Lung (tissue), 12 donors: Measurements from ENCODE around the gene KLF16. TPM values are rescaled to one million over a fixed set of nuclear protein-coding genes. Genes with fewer than 3 reads are reported as not detected.

ENCODE experiments used
- ATAC-seq: fragments of 200-7000 bp; cut with Tn5 transposase; one replicate; pipeline ENCODE4 v1.9.1; 2020; ENCODE audit warnings: moderate number of reproducible peaks; ENCODE audit not compliant: insufficient read depth, low FRiP score
- DNase-seq, 3 donors: peaks; one replicate each; pipeline ENCODE4 v3.0.0-alpha.2; 2013 to 2017
- H3K27ac ChIP-seq, 2 donors: one replicate each; pipeline ENCODE4 v1.5.1; 2013; ENCODE audit warnings: mild to moderate bottlenecking in 2 of 2, moderate library complexity in 2 of 2, control low read depth in 1 of 2, inconsistent platforms in 1 of 2, low read depth in 1 of 2, low read length in 1 of 2
- H3K27me3 ChIP-seq, 3 donors: one replicate each; pipeline ENCODE4 v1.5.1; 2013; ENCODE audit warnings: low read length in 2 of 3; ENCODE audit not compliant: control insufficient read depth in 3 of 3, insufficient read depth in 3 of 3
- H3K36me3 ChIP-seq, 4 donors: one replicate each; pipeline ENCODE4 v1.5.1; 2013; ENCODE audit warnings: low read length in 4 of 4, mild to moderate bottlenecking in 1 of 4, moderate library complexity in 1 of 4; ENCODE audit not compliant: control insufficient read depth in 4 of 4, insufficient read depth in 4 of 4
- H3K4me1 ChIP-seq, 5 donors: one replicate each; pipeline ENCODE4 v1.5.1; 2013; ENCODE audit warnings: low read length in 5 of 5, mild to moderate bottlenecking in 2 of 5, moderate library complexity in 1 of 5; ENCODE audit not compliant: control insufficient read depth in 5 of 5, insufficient read depth in 5 of 5
- H3K4me3 ChIP-seq: one replicate; pipeline ENCODE4 v1.5.1; 2013; ENCODE audit warnings: mild to moderate bottlenecking, control low read depth, moderate library complexity
- H3K9ac ChIP-seq, 2 donors: one replicate each; pipeline ENCODE4 v1.5.1; 2013; ENCODE audit warnings: low read length in 2 of 2, control low read depth in 1 of 2; ENCODE audit not compliant: insufficient read depth in 1 of 2
- H3K9me3 ChIP-seq, 4 donors: one replicate each; pipeline ENCODE4 v1.5.1; 2013; ENCODE audit warnings: low read length in 3 of 4, mild to moderate bottlenecking in 1 of 4, moderate library complexity in 1 of 4; ENCODE audit not compliant: control insufficient read depth in 4 of 4, insufficient read depth in 3 of 4
- CTCF ChIP-seq: IDR thresholded peaks from 2 replicates; pipeline ENCODE4 v1.5.1; 2012; ENCODE audit warnings: mild to moderate bottlenecking; ENCODE audit errors: control extremely low read depth, extremely low read depth
- WGBS, 2 donors: extraction: QIAGEN DNeasy Blood & Tissue Kit; methylation state at CpG; one replicate each; pipeline ENCODE4 v1.1.7; 2013; 5-methylcytosine and 5-hydroxymethylcytosine counted together
- polyA plus RNA-seq, 2 donors: library from polyadenylated mRNA; stranded (reverse); fragments of 200-250 nt; gene quantifications; one replicate each; pipeline ENCODE4 v1.2.1, GENCODE V29; 2013
- total RNA-seq, 2 donors: library from RNA; depleted of rRNA in 1 of 2; stranded (reverse); fragments of >200 nt in 1 of 2; gene quantifications; one replicate each; pipeline ENCODE4 v1.2.1, GENCODE V29; 2014 to 2021
- donor health status: control.
- donor health status: control.
- donor health status: Bipolar disorder and iron deficiency.
- donor health status: healthy.
- donor health status: DM: yes; HTN: yes; CAD: no.

KLF16 gene
- total and polyA plus RNA-seq, 4 donors: 3.3 to 25.6 (median 15.8) TPM

GRCh38 chr19:1846517-1847204 lies 16.7 kb downstream of the KLF16 start:
- H3K4me1 ChIP-seq: peaks cover 8 to 33% (median 12%) of the 10 kb centered on the region in 5 donors
- H3K36me3 ChIP-seq: peaks cover 0 to 8% (median 1%) of the 10 kb centered on the region in 4 donors
- H3K27me3 ChIP-seq: no peaks in the 10 kb centered on the region
- no peak for TF ChIP-seq CTCF
- ATAC-seq (no peak), DNase-seq (no peak)
- WGBS, 2 donors: 80 to 88% methylated on average over 29 of the region's 29 CpGs
- peak overlapping the region; percentile 63 to 85 for H3K9ac ChIP-seq
- H3K4me3 ChIP-seq: no peak overlapping the region
- no peak overlapping the region for H3K27ac ChIP-seq
- H3K9me3 ChIP-seq: no peaks in the 10 kb centered on the region

GRCh38 chr19:1845642-1846041 lies 17.7 kb downstream of the KLF16 start:
- H3K9ac ChIP-seq: no peak overlapping the region
- peaks cover 0 to 7% (median 1%) of the 10 kb centered on the region in 4 donors for H3K36me3 ChIP-seq
- H3K9me3 ChIP-seq: no peaks in the 10 kb centered on the region
- 91 to 95% methylated on average over 11 of the region's 11 CpGs for WGBS, 2 donors
- H3K27ac ChIP-seq: no peak overlapping the region
- no peak for DNase-seq
- no peaks in the 10 kb centered on the region for H3K27me3 ChIP-seq
- no peak overlapping the region for H3K4me3 ChIP-seq
- TF ChIP-seq CTCF: no peak
- peaks cover 8 to 33% (median 12%) of the 10 kb centered on the region in 5 donors for H3K4me1 ChIP-seq
- no peak for ATAC-seq

- WGBS, 2 donors: 85 to 93% methylated on average over 16 of the region's 16 CpGs
- H3K9ac ChIP-seq: no peak overlapping the region
- no peaks in the 10 kb centered on the region for H3K27me3 ChIP-seq
- peaks cover 0 to 7% (median 1%) of the 10 kb centered on the region in 4 donors for H3K36me3 ChIP-seq
- DNase-seq (no peak), ATAC-seq (no peak)
- H3K27ac ChIP-seq: no peak overlapping the region
- H3K4me1 ChIP-seq: peaks cover 8 to 33% (median 12%) of the 10 kb centered on the region in 5 donors
- no peak for TF ChIP-seq CTCF
- no peaks in the 10 kb centered on the region for H3K9me3 ChIP-seq
- no peak overlapping the region for H3K4me3 ChIP-seq
These were observed 18.3 kb downstream of the KLF16 start for GRCh38 chr19:1845125-1845515.
